Transverse colon (tissue), 4 donors: ENCODE data around the gene TC2N. TPM values are rescaled to one million over a fixed set of nuclear protein-coding genes. Genes with fewer than 3 reads are reported as not detected.

ENCODE experiments used
- DNase-seq: peaks from one replicate; pipeline ENCODE4 v3.0.0-alpha.2; 2019
- H3K27ac ChIP-seq, 4 donors: fragments of 200-600 bp; sonication (generic); 2 replicates each; pipeline ENCODE4 v1.5.1; 2016 to 2018; ENCODE audit warnings: inconsistent platforms in 4 of 4
- H3K27me3 ChIP-seq: fragments of 200-600 bp; sonication (generic); 2 replicates; pipeline ENCODE4 v1.5.1; 2017; ENCODE audit warnings: inconsistent platforms
- H3K36me3 ChIP-seq, 4 donors: fragments of 200-600 bp; sonication (generic); 2 replicates each; pipeline ENCODE4 v1.5.1; 2017 to 2019; ENCODE audit warnings: inconsistent platforms in 4 of 4
- H3K4me1 ChIP-seq, 4 donors: fragments of 200-600 bp; sonication (generic); 2 replicates each; pipeline ENCODE4 v1.5.1; 2017 to 2020; ENCODE audit warnings: inconsistent platforms in 4 of 4
- H3K4me3 ChIP-seq, 4 donors: fragments of 200-600 bp; sonication (generic); 1 replicate in 1 of 4; 2 replicates in 3 of 4; pipeline versions ENCODE4 v1.5.1 to v1.6.1; 2017 to 2019; ENCODE audit warnings: inconsistent platforms in 4 of 4
- H3K9me3 ChIP-seq, 2 donors: fragments of 200-600 bp; sonication (generic); 2 replicates each; pipeline ENCODE4 v1.5.1; 2017 to 2019; ENCODE audit warnings: inconsistent platforms in 2 of 2
- EP300 ChIP-seq: sonication (generic); formaldehyde crosslinking; IDR thresholded peaks from one replicate; pipeline ENCODE4 v1.6.1; 2017; ENCODE audit warnings: antibody characterized with exemption, low read depth
- POLR2A ChIP-seq: fragments of 450-650 bp; IDR thresholded peaks from one replicate; pipeline ENCODE4 v1.6.1; 2016; ENCODE audit warnings: antibody characterized with exemption, mild to moderate bottlenecking, moderate library complexity
- POLR2AphosphoS5 ChIP-seq, 3 donors: sonication (generic); formaldehyde crosslinking; IDR thresholded peaks; one replicate each; pipeline ENCODE4 v1.6.1; 2016; ENCODE audit warnings: antibody characterized with exemption in 3 of 3
- WGBS, 2 donors: methylation state at CpG; one replicate each; pipeline ENCODE4 v1.1.5; 2018; ENCODE audit warnings: low coverage in 1 of 2; 5-methylcytosine and 5-hydroxymethylcytosine counted together
- in situ Hi-C, 4 donors: fragments of 200-750 bp; cut with MboI; loops; one replicate each; pipeline versions ENCODE4 v1.15.0 to v1.15.1; 2017; ENCODE audit warnings: low sequenced_read_pairs in 3 of 4, low pct_ligation_motif_present in 1 of 4, low pct_unique_long_range_greater_than_20kb in 1 of 4
- intact Hi-C: fragments of 100-400 bp; cut with DNase I; formaldehyde crosslinking; loops from one replicate; pipeline ENCODE4 v1.15.1; 2023; ENCODE audit warnings: low total_unique reads
- total RNA-seq, 4 donors: library from RNA; depleted of rRNA; stranded (reverse); fragments of >200 nt; gene quantifications; one replicate each; pipeline ENCODE4 v1.1.0, GENCODE V29; 2016
- TF ChIP-seq, protein P1 (sequence below), 5 experiments: fragments of 200-600 bp in 3 of 5; fragments of 450-650 bp in 2 of 5; sonication (generic) in 3 of 5; IDR thresholded peaks; 1 replicate in 2 of 5; 2 replicates in 3 of 5; pipeline ENCODE4 v1.5.1; 2016 to 2017; ENCODE audit warnings: antibody characterized with exemption in 5 of 5, inconsistent platforms in 3 of 5, mild to moderate bottlenecking in 2 of 5, moderate library complexity in 1 of 5

TC2N gene
- total RNA-seq, 4 donors from 2014 or later: 36.0 to 85.4 (median 53.7) TPM

DNA sequence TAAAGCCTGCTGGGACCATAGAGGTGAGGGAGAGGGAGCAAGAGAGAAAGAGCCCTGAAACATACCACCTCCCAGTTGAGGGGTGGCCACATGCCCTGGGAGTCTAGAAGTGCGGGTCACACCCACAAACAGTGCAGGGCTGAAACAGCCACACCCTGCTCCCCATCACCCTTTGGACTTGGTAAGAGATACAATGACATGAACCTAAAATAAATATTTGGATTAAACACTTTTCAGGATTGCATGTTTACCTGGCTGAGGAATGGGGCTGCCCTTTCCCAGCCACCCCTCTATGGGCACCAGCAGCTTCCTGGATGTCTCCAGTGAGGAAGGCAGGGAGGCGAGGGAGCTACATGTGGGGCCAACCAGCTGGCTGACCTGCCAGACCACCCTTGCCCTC is 39.0 kb upstream of the TC2N start:
- in situ Hi-C loops: loop anchor here in 1 of 4 donors (25.0 kb wide), 1 partner anchor 244 kb away; no protein-coding TSS in a partner anchor
- intact Hi-C loops: no loop called here
- no peak for TF ChIP-seq EP300
- no peak for TF ChIP-seq POLR2A
- TF ChIP-seq, protein P1, sequence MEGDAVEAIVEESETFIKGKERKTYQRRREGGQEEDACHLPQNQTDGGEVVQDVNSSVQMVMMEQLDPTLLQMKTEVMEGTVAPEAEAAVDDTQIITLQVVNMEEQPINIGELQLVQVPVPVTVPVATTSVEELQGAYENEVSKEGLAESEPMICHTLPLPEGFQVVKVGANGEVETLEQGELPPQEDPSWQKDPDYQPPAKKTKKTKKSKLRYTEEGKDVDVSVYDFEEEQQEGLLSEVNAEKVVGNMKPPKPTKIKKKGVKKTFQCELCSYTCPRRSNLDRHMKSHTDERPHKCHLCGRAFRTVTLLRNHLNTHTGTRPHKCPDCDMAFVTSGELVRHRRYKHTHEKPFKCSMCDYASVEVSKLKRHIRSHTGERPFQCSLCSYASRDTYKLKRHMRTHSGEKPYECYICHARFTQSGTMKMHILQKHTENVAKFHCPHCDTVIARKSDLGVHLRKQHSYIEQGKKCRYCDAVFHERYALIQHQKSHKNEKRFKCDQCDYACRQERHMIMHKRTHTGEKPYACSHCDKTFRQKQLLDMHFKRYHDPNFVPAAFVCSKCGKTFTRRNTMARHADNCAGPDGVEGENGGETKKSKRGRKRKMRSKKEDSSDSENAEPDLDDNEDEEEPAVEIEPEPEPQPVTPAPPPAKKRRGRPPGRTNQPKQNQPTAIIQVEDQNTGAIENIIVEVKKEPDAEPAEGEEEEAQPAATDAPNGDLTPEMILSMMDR (IDR thresholded peaks at IDR 0.05): no peak
- no peak for TF ChIP-seq POLR2AphosphoS5 (IDR thresholded peaks at IDR 0.05)
- Histone ChIP-seq H3K27ac (no peak overlapping the region), H3K4me3 (no peak overlapping the region), H3K36me3 (no peaks in the 10 kb centered on the region), H3K4me1 (peaks cover 0 to 7% (median 4%) of the 10 kb centered on the region in 4 donors), H3K27me3 (no peaks in the 10 kb centered on the region), H3K9me3 (no peaks in the 10 kb centered on the region)
- DNase-seq: peak; percentile 13
- 60 to 79% methylated on average over 1 to 2 of the region's 2 CpGs for WGBS, 2 donors

DNA sequence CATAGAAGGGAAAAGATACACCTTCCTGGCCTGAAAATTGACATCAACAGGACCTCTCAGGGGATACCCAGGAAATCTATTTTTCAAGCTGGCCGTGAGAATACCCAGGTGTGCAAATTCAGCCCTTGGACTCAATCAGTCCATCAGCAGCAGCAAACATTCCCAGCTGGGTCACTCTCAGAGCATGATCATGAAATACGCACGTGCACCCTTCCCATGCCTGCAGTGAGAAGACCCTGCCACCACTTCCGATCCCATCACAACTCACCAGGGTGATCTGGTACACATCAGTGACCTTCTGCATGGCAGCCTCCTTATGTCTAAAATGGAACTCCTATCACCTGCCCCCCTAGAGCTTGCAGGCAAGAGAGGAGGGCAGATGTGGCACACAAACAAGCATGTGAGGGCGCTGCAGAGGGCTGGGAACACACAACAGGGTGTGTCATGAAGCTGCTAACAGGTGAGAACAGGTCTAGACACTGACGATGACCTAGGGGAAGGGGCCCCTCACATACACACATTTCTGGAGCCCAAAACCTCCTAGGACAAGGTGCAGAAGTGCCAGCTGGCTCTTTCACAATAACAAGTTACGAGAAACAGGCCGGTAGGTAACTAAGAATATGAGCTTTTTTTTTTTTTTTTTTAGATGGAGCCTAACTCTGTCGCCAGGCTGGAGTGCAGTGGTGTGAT is 37.8 kb upstream of the TC2N start:
- DNase-seq: no peak
- 83 to 89% methylated on average over 3 to 9 of the region's 9 CpGs for WGBS, 2 donors
- Histone ChIP-seq H3K36me3 (no peaks in the 10 kb centered on the region), H3K9me3 (no peaks in the 10 kb centered on the region), H3K27me3 (no peaks in the 10 kb centered on the region), H3K4me1 (peaks cover 0 to 11% (median 3%) of the 10 kb centered on the region in 4 donors), H3K4me3 (no peak overlapping the region), H3K27ac (no peak overlapping the region)
- in situ Hi-C loops (loop anchor here in 2 of 4 donors (5.0 to 25.0 kb wide), 2 partner anchors 243 to 253 kb away; no protein-coding TSS in a partner anchor), intact Hi-C loops (no loop called here)
- no peak for TF ChIP-seq EP300
- TF ChIP-seq POLR2AphosphoS5 (IDR thresholded peaks at IDR 0.05): no peak
- TF ChIP-seq, protein P1 (IDR thresholded peaks at IDR 0.05): no peak
- no peak for TF ChIP-seq POLR2A

DNA sequence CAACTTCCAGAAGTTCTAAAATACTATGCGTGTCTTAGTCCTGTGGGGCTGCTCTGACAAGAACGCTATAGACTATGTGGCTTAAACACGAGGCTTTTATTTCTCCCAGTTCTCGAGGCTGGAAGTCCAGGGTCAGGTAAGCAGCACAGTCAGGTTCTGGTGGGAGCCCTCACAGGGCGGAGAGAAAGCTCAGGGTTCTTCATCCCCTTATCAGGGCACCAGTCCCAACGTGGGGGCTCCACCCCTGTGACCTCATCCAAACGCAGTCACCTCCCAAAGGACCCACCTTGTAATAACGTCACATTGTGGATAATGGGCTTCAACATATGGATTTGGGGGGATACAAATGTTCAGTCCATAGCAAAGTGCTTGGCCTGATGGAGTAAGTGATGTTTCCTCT is 37.1 kb upstream of the TC2N start:
- H3K4me1 ChIP-seq: peaks cover 0 to 11% (median 3%) of the 10 kb centered on the region in 4 donors
- no peaks in the 10 kb centered on the region for H3K36me3 ChIP-seq
- 83 to 85% methylated on average over 1 to 8 of the region's 8 CpGs for WGBS, 2 donors
- intact Hi-C loops: no loop called here
- DNase-seq: no peak
- no peaks in the 10 kb centered on the region for H3K9me3 ChIP-seq
- in situ Hi-C loops: loop anchor here in 2 of 4 donors (5.0 to 25.0 kb wide), 2 partner anchors 242 to 252 kb away; no protein-coding TSS in a partner anchor
- TF ChIP-seq POLR2AphosphoS5 (IDR thresholded peaks at IDR 0.05) (no peak), POLR2A (no peak), EP300 (no peak)
- TF ChIP-seq, protein P1 (IDR thresholded peaks at IDR 0.05): no peak
- H3K4me3 ChIP-seq: no peak overlapping the region
- H3K27ac ChIP-seq: no peak overlapping the region
- no peaks in the 10 kb centered on the region for H3K27me3 ChIP-seq

DNA sequence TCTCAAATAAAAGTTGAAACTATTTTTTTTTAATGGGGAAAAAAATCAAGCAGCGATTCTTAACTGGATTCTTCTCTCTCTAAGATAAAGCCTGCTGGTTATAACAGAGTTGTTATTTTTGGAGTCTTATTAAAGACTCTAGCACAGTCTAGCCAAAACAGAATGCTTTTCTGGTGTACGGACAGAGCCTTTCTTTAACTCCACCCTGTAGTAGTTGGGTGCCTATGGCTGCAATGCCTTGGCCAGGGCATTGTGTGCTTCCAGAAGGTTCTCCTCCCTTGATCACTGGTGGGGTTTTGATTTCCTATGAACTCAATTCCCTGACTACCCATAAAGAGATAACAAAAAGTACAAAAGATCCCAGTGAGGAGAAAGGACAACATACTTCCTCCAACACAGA is 35.7 kb upstream of the TC2N start:
- TF ChIP-seq EP300: no peak
- no peak for TF ChIP-seq POLR2AphosphoS5 (IDR thresholded peaks at IDR 0.05)
- TF ChIP-seq POLR2A: no peak
- TF ChIP-seq, protein P1 (IDR thresholded peaks at IDR 0.05): no peak
- 41 to 77% methylated on average over 2 of the region's 2 CpGs for WGBS, 2 donors
- H3K27ac ChIP-seq: peak overlapping the region in 1 of 4 donors; percentile 19
- H3K9me3 ChIP-seq: no peaks in the 10 kb centered on the region
- H3K4me3 ChIP-seq: no peak overlapping the region
- no peaks in the 10 kb centered on the region for H3K36me3 ChIP-seq
- H3K4me1 ChIP-seq: peaks cover 0 to 11% (median 3%) of the 10 kb centered on the region in 4 donors
- H3K27me3 ChIP-seq: no peaks in the 10 kb centered on the region
- no peak for DNase-seq
- intact Hi-C loops (no loop called here), in situ Hi-C loops (loop anchor here in 2 of 4 donors (5.0 to 25.0 kb wide), 2 partner anchors 241 to 251 kb away; no protein-coding TSS in a partner anchor)
